Heart left ventricle (tissue), 16 donors: ENCODE results near the gene CHEK2. TPM values are rescaled to one million over a fixed set of nuclear protein-coding genes. Genes with fewer than 3 reads are reported as not detected.
A peak's percentile ranks its signal among the peaks of the same experiment; 100 is the strongest.

Source experiments
- ATAC-seq, 4 donors: fragments of 200-7000 bp; cut with Tn5 transposase; one replicate each; pipeline ENCODE4 v1.9.1; 2020 to 2022; ENCODE audit warnings: moderate library complexity in 4 of 4, mild to moderate bottlenecking in 3 of 4, moderate number of reproducible peaks in 1 of 4
- DNase-seq, 5 donors: peaks; one replicate each; pipeline ENCODE4 v3.0.0-alpha.2; 2020
- H3K27ac ChIP-seq, 12 donors: fragments of 200-600 bp; sonication (generic) in 4 of 12; one replicate each; pipeline versions ENCODE4 v1.5.0 to v1.8.0; 2016 to 2022; ENCODE audit warnings: mild to moderate bottlenecking in 2 of 12
- H3K27me3 ChIP-seq, 9 donors: fragments of 200-600 bp; sonication (generic) in 2 of 9; one replicate each; pipeline versions ENCODE4 v1.5.1 to v1.8.0; 2016 to 2022; ENCODE audit warnings: mild to moderate bottlenecking in 3 of 9
- H3K36me3 ChIP-seq, 9 donors: fragments of 200-600 bp; sonication (generic) in 2 of 9; one replicate each; pipeline versions ENCODE4 v1.5.0 to v1.8.0; 2018 to 2022; ENCODE audit warnings: mild to moderate bottlenecking in 2 of 9
- H3K4me1 ChIP-seq, 12 donors: fragments of 200-600 bp; sonication (generic) in 4 of 12; one replicate each; pipeline versions ENCODE4 v1.5.0 to v1.8.0; 2016 to 2022; ENCODE audit warnings: mild to moderate bottlenecking in 3 of 12
- H3K4me3 ChIP-seq, 12 donors: fragments of 200-600 bp; sonication (generic) in 4 of 12; one replicate each; pipeline versions ENCODE4 v1.5.0 to v1.8.0; 2017 to 2022; ENCODE audit warnings: mild to moderate bottlenecking in 9 of 12, moderate library complexity in 4 of 12
- H3K9me3 ChIP-seq, 12 donors: fragments of 200-600 bp; sonication (generic) in 4 of 12; one replicate each; pipeline versions ENCODE4 v1.5.0 to v1.8.0; 2016 to 2022; ENCODE audit warnings: mild to moderate bottlenecking in 1 of 12
- POLR2A ChIP-seq, 2 donors: fragments of 450-650 bp; IDR thresholded peaks; one replicate each; pipeline ENCODE4 v1.6.1; 2017; ENCODE audit warnings: antibody characterized with exemption in 2 of 2, mild to moderate bottlenecking in 2 of 2, moderate library complexity in 2 of 2
- WGBS, 4 donors: extraction: QIAGEN DNeasy Blood & Tissue Kit in 2 of 4; methylation state at CpG; one replicate each; pipeline versions ENCODE4 v1.1.5 to v1.1.7; 2013 to 2018; 5-methylcytosine and 5-hydroxymethylcytosine counted together
- intact Hi-C, 10 donors: fragments of 100-400 bp; cut with DNase I; formaldehyde crosslinking; loops; one replicate each; pipeline versions ENCODE4 v1.11.1 to v1.14.2; 2022
- polyA plus RNA-seq, 2 donors: library from polyadenylated mRNA; stranded (reverse); fragments of 200-250 nt; gene quantifications; one replicate each; pipeline ENCODE4 v1.2.3, GENCODE V29; 2013
- total RNA-seq, 9 donors: library from RNA; depleted of rRNA in 2 of 9; stranded (reverse); fragments of >200 nt in 2 of 9; fragmentation: NEBNext Ultra II Directional in 3 of 9; extraction: Animal tissue kit (Norgen Biotek cat#: 25700) in 3 of 9; gene quantifications; one replicate each; pipeline versions ENCODE4 v1.1.0 to v1.2.4, GENCODE V29; 2016 to 2023
- TF ChIP-seq, protein P1 (sequence below), 12 donors: fragments of 200-600 bp; sonication (generic) in 4 of 12; IDR thresholded peaks; one replicate each; pipeline versions ENCODE4 v1.5.0 to v1.8.0; 2018 to 2022; ENCODE audit warnings: antibody characterized with exemption in 12 of 12, mild to moderate bottlenecking in 5 of 12
- donor health status: ischemic (EF 13 %, LVEDD 7.1; RV severe dilation, severe dysfunction).
- donor health status: healthy with polysubstance abuse.
- donor health status: DM: no; HTN: yes; CAD: no.
- donor health status: DM: no; HTN: no; CAD: no.
- donor health status: ischemic (EF 25% LVEDD 6.9; RV normal size, moderate dysfunction).
- donor health status: ischemic (EF 25% LVEDD 5.7; RV mildly dilated, moderate dysfunction).
- donor health status: healthy.
- donor health status: DM: yes; HTN: yes; CAD: no.
- donor health status: ischemic (EF 35%, LVEDD 5.7; RV mildly dilated, moderate dysfunction).
- donor health status: nonischemic (EF 11% LVEDD 7.7; RV severe dilation, severe dysfunction).
- donor health status: DM: yes; HTN: yes; CAD: no.
- donor health status: PGD.
- donor health status: ischemic (EF 29% LVEDD 5.4; RV normal size, mild dysfunction).
- donor health status: nonischemic (EF 23%, LVEDD 6.1; RV moderate dilation, normal function).

Gene CHEK2
- total and polyA plus RNA-seq, 11 donors = 1.1 to 7.8 (median 2.3) TPM

DNA sequence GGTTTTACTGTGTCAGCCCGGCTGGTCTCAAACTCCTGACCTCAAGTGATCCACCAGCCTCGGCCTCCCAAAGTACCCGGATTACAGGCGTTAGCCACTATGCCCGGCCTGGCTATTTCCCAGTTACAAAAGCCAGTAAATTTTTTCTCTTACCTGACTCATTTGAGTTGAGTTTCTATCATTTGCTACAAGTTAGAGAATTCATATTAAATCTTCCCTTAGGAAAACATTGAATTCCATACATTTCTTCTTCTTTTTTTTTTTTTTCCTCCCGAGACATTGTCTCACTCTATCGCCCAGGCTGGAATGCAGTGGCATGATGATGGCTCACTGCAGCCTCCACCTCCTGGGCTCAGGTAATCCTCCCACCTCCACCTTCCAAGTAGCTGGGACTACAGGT lies 26.0 kb downstream of the CHEK2 start:
- no peak for ATAC-seq
- no peaks in the 10 kb centered on the region for H3K27me3 ChIP-seq
- H3K36me3 ChIP-seq = no peaks in the 10 kb centered on the region
- WGBS, 4 donors = 95 to 99% (median 98%) methylated on average over 7 of the region's 7 CpGs
- no peak for TF ChIP-seq POLR2A (IDR thresholded peaks at IDR 0.05)
- TF ChIP-seq, protein P1, sequence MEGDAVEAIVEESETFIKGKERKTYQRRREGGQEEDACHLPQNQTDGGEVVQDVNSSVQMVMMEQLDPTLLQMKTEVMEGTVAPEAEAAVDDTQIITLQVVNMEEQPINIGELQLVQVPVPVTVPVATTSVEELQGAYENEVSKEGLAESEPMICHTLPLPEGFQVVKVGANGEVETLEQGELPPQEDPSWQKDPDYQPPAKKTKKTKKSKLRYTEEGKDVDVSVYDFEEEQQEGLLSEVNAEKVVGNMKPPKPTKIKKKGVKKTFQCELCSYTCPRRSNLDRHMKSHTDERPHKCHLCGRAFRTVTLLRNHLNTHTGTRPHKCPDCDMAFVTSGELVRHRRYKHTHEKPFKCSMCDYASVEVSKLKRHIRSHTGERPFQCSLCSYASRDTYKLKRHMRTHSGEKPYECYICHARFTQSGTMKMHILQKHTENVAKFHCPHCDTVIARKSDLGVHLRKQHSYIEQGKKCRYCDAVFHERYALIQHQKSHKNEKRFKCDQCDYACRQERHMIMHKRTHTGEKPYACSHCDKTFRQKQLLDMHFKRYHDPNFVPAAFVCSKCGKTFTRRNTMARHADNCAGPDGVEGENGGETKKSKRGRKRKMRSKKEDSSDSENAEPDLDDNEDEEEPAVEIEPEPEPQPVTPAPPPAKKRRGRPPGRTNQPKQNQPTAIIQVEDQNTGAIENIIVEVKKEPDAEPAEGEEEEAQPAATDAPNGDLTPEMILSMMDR (IDR thresholded peaks at IDR 0.05) = no peak
- intact Hi-C loops = no loop called here
- H3K27ac ChIP-seq = no peak overlapping the region
- no peaks in the 10 kb centered on the region for H3K9me3 ChIP-seq
- H3K4me3 ChIP-seq = no peak overlapping the region
- H3K4me1 ChIP-seq = peaks cover 0 to 17% (median 8%) of the 10 kb centered on the region in 12 donors
- DNase-seq = no peak

DNA sequence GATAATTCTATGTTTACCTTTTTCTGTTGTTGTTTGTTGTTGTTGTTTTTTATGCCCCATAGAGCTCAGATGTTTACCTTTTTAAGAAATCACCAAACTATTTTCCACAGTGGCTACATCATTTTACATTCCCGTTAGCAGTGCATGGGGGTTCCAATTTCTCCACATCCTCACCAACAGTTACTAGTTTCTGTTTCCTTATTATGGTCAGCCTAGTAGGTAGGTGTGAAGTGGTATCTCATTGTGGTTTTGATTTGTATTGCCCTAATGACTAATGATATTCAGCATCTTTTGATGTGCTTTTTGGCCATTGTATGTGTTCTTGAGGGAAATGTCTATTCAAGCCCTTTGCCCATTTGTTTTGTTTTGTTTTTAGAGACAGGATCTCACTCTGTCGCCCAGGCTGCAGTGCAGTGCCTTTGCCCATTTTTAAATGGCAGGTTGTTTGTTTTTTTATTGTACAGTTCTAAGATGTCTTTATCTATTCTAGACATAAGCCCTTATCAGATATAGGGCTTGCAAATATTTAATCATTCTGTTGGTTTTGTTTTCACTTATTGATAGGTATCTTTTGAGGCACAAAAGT lies 27.5 kb downstream of the CHEK2 start:
- Histone ChIP-seq H3K36me3 (no peaks in the 10 kb centered on the region), H3K4me1 (peaks cover 0 to 27% (median 10%) of the 10 kb centered on the region in 12 donors), H3K9me3 (no peaks in the 10 kb centered on the region), H3K4me3 (no peak overlapping the region), H3K27me3 (no peaks in the 10 kb centered on the region), H3K27ac (no peak overlapping the region)
- ATAC-seq (no peak), DNase-seq (no peak)
- WGBS, 4 donors = 91 to 95% (median 95%) methylated on average over 2 of the region's 2 CpGs
- TF ChIP-seq, protein P1 (IDR thresholded peaks at IDR 0.05) = no peak
- no peak for TF ChIP-seq POLR2A (IDR thresholded peaks at IDR 0.05)
- intact Hi-C loops = no loop called here

DNA sequence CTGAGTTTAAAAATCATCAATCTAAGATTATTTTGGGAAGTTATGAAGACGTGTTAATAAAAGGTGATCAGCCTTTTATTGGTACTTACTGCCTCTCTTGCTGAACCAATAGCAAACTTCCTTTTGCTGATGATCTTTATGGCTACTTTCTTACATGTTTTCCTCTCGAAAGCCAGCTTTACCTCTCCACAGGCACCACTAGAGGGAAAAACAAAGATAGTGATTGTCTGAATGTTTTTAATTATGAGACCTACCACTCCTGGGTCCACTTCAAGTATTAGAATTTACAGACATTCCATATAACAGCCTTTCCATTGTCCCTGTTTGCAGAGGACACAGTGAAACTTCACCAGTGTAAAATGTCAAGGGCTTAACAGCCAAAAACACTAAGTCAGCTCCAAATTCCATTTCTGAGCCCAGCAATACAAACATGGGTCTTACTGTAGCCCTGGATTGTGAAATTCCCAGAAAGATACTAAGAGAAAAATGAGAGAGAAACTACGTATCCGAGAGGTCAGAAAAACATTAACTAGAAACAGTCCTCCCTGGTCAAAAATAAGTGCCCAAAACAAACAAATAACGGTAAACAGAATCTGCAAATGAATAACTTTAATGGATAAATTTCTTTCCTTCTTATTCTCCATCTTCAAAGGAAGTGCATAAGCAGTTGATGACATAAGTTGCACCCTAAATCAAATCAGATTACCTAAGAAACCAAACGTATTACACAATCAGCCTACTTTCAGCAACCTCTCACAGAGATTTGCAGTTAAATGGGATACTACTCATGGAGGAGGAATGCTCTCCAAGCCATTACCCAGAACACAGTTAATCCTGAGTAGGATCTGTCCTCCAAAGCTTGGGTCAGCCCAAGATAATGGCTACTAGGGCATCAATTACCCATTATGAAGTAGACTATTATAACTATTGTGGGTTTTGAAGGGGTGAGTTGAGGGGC lies 29.5 kb downstream of the CHEK2 start:
- H3K27ac ChIP-seq = peak overlapping the region; percentile 0 to 81 (median 58)
- H3K4me1 ChIP-seq = peaks cover 0 to 27% (median 10%) of the 10 kb centered on the region in 12 donors
- intact Hi-C loops = no loop called here
- no peaks in the 10 kb centered on the region for H3K9me3 ChIP-seq
- TF ChIP-seq, protein P1 (IDR thresholded peaks at IDR 0.05) = no peak
- TF ChIP-seq POLR2A (IDR thresholded peaks at IDR 0.05) = no peak
- WGBS, 4 donors = 65 to 76% (median 67%) methylated on average over 6 of the region's 6 CpGs
- no peaks in the 10 kb centered on the region for H3K27me3 ChIP-seq
- DNase-seq (no peak), ATAC-seq (peak in 3 of 4 donors; percentile 72 to 92 (median 84))
- H3K4me3 ChIP-seq = peak overlapping the region in 6 of 12 donors; percentile 2 to 31 (median 5)
- no peaks in the 10 kb centered on the region for H3K36me3 ChIP-seq

DNA sequence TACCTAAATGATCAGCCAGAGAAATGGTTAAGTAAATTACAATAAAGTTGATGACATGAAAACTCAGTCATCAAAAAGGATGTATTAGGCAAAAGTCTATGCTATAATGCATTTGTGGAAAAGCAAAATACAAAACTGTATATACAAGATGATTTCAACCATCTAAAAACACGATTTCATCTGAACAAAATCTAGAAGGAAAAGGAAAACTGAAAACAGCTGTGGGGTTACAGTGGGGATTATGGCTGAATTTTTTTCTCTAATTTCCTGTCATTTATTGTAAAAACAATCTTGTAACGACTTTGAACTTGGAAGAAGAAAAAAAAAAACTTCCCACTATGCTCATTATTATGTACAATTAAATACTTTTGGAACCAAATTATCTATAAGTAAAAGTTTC lies 30.3 kb downstream of the CHEK2 start:
- 37 to 61% (median 43%) methylated on average over 2 of the region's 2 CpGs for WGBS, 4 donors
- H3K36me3 ChIP-seq = no peaks in the 10 kb centered on the region
- no peak for TF ChIP-seq POLR2A (IDR thresholded peaks at IDR 0.05)
- TF ChIP-seq, protein P1 (IDR thresholded peaks at IDR 0.05) = no peak
- H3K4me3 ChIP-seq = peak overlapping the region in 2 of 12 donors; percentile 3 to 31
- no peaks in the 10 kb centered on the region for H3K27me3 ChIP-seq
- H3K27ac ChIP-seq = peak overlapping the region in 11 of 12 donors; percentile 28 to 81 (median 65)
- no peak for DNase-seq
- ATAC-seq = no peak
- intact Hi-C loops = no loop called here
- H3K9me3 ChIP-seq = no peaks in the 10 kb centered on the region
- peaks cover 0 to 27% (median 10%) of the 10 kb centered on the region in 12 donors for H3K4me1 ChIP-seq
